NT2/D1 (cell line): ENCODE measurements around the gene ING5.

Source experiments
- YY1 ChIP-seq: IDR thresholded peaks from 2 replicates; pipeline ENCODE4 v1.6.1; 2011; ENCODE audit not compliant: insufficient read length, insufficient read depth
- ZNF274 ChIP-seq: IDR thresholded peaks from 2 replicates; pipeline ENCODE4 v1.6.1; 2011; ENCODE audit warnings: mild to moderate bottlenecking, low read depth, low read length

GRCh38 chr2:241752253-241752652, 50.4 kb downstream of the ING5 start:
- TF ChIP-seq ZNF274 (no peak), YY1 (no peak)
